Measurements from ENCODE around the gene SNAP23. TPM values are rescaled to one million over a fixed set of nuclear protein-coding genes. Genes with fewer than 3 reads are reported as not detected.
A peak's percentile ranks its signal among the peaks of the same experiment; 100 is the strongest.
"Not testable (repeated sequence)": the region's sequence is repeated elsewhere in the genome, so short reads cannot be mapped to it uniquely, and the experiment has no call there.

The SNAP23 gene
- total RNA-seq, 1 donor from 2014 or later = 150 TPM

DNA sequence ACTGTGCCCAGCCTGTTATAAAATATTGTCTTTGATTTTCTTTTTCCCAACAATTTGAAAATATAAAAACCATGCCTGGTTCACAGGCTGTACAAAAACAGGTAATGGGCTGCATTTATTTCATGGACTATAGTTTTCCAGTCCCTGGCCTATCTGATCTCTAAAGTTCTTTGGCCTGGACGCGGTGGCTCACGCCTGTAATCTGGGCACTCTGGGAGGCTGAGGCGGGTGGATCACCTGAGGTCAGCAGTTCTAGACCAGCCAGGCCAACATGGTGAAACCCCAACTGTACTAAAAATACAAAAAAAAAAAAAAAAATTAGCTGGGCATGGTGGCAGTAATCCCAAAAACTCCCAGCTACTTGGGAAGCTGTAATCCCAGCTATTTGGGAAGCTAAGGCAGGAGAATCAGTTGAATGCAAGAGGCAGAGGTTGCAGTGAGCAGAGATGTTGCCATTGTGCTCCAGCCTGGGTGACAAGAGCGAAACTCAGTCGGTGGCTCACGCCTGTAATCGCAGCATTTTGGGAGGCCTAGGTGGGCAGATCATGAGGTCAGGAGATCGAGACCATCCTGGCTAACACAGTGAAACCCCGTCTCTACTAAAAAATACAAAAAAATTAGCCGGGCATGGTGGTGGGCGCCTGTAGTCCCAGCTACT lies 61.2 kb downstream of the SNAP23 start:
- DNase-seq (ENCODE audit: low read depth in 2 of 2) = not testable (repeated sequence)

DNA sequence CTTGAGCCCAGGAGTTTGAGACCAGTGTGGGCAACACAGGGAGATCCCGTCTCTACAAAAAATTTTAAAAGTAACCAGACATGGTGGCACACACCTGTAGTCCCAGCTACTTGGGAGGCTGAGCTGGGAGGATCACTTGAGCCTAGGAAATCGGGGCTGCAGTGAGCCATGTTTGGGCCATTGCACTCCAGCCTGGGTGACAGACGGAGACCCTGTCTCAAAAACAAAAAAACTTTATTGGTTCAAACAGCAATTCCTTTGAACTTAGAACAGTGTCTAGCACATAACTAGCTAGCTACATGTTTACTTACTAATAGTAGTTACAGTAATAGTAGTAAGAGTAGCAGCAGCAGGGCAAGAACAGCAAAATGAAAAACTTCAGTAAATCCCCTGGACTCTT lies 63.3 kb downstream of the SNAP23 start:
- no peak for DNase-seq (ENCODE audit: low read depth in 2 of 2)

DNA sequence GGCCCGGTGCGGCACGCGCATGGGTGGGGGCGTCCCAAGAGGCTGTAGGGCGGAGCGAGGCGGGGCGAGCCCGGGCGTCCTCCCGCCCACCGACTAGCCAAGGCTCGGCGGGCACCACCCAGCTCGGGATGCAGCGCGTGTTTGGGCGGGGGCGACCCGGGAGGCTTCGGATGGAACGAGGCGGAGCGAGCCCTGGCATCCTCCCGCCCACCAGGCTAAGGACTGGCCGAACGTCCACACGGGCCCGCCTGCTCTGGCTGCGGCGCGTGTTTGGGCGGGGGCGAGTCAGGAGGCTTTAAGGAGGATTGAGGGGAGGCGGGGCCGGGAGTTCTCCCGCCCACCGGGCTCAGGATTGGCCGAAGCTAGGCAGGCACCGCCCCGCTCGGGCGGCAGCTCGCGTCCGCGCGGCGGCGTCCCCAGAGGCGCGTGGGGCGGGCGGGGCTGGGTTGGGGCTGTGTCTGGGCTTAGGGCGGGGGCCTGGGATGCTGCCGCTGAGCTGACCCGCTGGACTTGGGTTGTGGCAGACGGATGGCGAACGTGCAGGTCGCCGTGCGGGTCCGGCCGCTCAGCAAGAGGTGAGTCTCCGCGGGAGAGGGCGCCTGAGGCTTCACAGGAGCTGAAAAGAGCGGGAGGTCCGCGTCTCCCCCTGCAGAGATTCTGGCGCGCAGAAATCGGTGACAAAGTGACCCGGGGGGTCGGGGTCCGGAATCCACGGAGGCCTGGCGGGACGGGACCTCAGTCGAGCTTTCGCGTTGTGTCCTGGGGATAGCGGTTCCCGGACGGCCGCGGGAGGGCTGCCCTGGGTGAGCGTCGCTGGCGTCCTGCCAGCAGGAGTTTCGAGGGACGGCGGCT lies 80.0 kb downstream of the SNAP23 start, which contains the start of gene STARD9:
Gene STARD9, plus strand, starts transcription at position 419 of the 852 bp plus-strand sequence. Its CDS starts 110 bp downstream, at position 529.
- peak; percentile 99 for DNase-seq (ENCODE audit: low read depth in 2 of 2)

DNA sequence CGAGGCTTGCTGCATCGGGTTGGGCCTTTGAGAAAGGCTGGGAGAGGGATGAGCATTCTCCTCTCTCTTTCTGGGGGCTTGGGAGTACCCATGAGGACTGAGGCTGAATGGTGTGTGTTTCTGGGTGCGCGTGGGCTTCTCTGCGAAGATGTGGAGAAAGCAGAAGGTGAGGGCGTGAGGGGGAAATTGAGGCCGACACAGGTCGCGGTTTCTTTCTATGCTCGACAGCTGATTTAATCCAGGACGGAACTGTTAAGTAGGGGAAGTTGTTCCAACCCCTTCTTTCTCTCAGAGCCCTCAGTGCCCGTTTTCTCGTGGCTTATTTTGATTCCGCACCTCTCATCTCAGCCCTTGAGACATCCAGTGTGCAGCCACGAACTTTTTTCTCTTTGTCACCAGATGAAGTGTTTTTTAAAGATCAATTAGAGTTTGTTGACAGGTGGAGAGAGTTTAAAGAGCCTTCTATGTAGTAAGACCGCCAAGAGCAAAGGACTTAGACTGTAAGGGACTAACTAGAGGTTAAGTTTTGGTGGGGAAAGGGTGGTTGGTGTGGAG lies 80.7 kb downstream of the SNAP23 start:
- DNase-seq (ENCODE audit: low read depth in 2 of 2) = no peak

DNA sequence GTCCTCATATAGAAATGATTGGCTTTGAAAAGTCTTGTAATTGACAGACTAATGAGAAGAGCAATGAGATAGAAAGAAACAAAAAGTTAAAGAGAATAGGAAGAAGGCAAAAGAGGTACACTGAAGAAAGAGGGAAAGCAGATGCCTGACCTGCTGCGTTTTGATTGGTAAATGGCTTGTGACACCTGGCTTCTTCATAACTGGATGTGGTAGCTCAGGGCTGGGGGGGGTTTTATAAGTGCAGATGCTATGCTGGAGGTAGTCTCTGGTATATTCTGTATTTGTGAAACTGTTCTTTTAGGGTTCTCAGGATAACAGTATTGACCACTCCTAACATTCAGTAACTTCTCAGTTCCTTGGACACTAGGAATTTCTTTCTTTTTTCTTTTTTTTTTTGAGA lies 81.3 kb downstream of the SNAP23 start:
- DNase-seq (ENCODE audit: low read depth in 2 of 2) = no peak

DNA sequence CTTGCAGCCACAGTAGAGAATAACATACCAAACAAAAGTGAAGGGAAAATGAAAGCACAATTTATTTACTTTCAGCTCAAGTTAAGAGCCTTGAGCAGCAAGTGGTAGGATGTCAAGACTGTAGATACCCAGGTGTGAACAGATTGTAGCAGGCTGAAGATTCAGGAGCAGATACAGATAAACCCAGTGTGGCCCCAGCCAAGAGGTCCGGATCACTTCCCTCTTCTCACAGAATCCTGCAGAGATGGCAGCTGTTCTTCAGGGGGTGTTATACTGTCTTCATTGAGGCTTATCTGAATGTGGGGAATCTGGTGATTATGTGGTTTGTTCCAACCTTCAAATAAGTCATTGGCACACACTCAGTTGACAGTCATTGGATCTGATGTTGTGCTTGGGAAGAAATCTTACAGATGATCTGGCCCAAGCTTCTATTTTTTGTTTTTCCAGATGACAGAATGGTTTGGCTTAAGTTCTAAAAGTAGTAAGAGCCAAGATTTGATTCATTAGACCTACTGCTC lies 82.1 kb downstream of the SNAP23 start:
- DNase-seq (ENCODE audit: low read depth in 2 of 2) = no peak

DNA sequence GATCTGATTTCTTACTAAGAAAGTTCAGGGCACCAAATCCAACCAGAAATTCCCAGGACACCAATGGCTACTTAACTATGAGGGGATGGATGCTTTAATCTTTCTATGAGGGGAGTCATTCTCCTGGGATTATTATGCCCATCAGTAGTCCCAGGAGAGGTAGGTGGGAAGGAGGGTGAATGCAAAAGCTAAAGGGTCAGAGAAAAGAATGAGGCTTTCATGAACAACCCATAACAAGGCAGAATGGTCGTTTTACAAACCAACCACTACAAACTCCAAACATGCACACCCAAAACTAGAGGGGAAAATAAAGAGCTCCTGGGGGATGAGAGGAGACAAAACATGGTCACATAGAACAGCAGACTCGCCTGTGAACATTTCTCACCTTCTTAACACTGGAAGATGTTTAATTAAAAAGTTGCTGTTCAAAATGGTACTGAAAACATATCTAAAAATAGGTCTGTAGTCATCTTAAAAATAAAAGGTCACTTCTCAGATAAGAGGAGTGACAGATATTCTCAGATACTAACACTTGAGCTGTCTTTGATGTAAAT lies 83.6 kb downstream of the SNAP23 start:
- no peak for DNase-seq (ENCODE audit: low read depth in 2 of 2)

DNA sequence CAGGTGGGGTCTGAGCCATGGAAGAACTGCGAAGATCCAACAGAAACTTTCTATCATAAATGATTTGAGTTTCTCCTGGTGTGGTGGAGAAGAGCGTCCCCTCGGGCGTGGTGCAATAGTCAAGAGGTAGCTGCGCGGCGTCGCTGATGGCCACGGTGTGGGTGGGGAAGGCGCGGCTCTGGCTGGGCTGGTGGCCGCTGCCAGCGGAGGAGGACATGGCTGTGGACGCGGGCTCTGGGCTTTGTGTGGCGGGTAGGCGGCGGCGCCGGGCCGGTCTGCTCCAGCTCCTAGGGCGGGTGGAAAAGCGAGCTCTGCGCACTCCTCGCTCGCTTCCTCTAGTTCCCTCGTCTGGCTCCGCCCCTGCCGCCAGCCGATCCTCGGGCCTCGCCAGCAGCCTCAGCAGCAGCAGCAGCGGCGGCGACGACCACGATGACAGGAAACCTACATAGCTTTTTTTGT lies 85.9 kb downstream of the SNAP23 start:
- peak; percentile 76 to 82 for DNase-seq (ENCODE audit: low read depth in 2 of 2)

Other genes starting within 250 kb of the SNAP23 start
- 6.3 and 7.3 TPM in 2 replicates for gene GANC, start 222.4 kb upstream of the SNAP23 start, total RNA-seq
- 39.0 and 54.2 TPM in 2 replicates for gene TMEM87A, start 222.2 kb upstream of the SNAP23 start, total RNA-seq
- 0.22 and 0.60 TPM in 2 replicates for gene CAPN3, start 136.1 kb upstream of the SNAP23 start, total RNA-seq
- gene ZNF106, start 4.5 kb upstream of the SNAP23 start, total RNA-seq = 28.1 and 30.2 TPM in 2 replicates
- gene LRRC57, start 53.2 kb downstream of the SNAP23 start, total RNA-seq = 12.4 and 15.3 TPM in 2 replicates
- gene HAUS2, start 53.2 kb downstream of the SNAP23 start, total RNA-seq = 17.5 and 17.9 TPM in 2 replicates
- gene STARD9, start 80.0 kb downstream of the SNAP23 start, total RNA-seq = 3.5 and 9.3 TPM in 2 replicates
- 7.8 and 8.9 TPM in 2 replicates for gene CDAN1, start 241.5 kb downstream of the SNAP23 start, total RNA-seq